CD4-positive, alpha-beta T cell (primary cell): ENCODE measurements around the gene ATP1A2. TPM values are rescaled to one million over a fixed set of nuclear protein-coding genes. Genes with fewer than 3 reads are reported as not detected.

ENCODE experiments used
- ATAC-seq: fragments of 200-7000 bp; cut with Tn5 transposase; one replicate; pipeline ENCODE4 v1.10.0; 2022; ENCODE audit warnings: mild to moderate bottlenecking; ENCODE audit not compliant: poor library complexity
- CTCF ChIA-PET: fragments of 350-600 bp; sonication (Branson Sonifier 250); formaldehyde crosslinking; loops from one replicate; lab custom pipeline; 2021; ENCODE audit warnings: antibody characterized with exemption, inconsistent platforms; lab: Charles Lee
- POLR2A ChIA-PET: fragments of 350-600 bp; sonication (Branson Sonifier 250); formaldehyde crosslinking; loops from one replicate; lab custom pipeline; 2021; ENCODE audit warnings: antibody characterized with exemption, inconsistent platforms; lab: Charles Lee
- DNase-seq, 14 experiments: peaks; one replicate each; pipeline ENCODE4 v3.0.0-alpha.2; 2013 to 2020; ENCODE audit warnings: mixed read lengths in 2 of 14
- H3K27ac ChIP-seq, 2 donors: one replicate each; pipeline versions ENCODE4 v1.5.1 to v1.7.0; 2013; ENCODE audit warnings: low read length in 2 of 2, low read depth in 1 of 2, mild to moderate bottlenecking in 1 of 2
- H3K27me3 ChIP-seq, 2 experiments: 1 replicate in 1 of 2; 2 replicates in 1 of 2; pipeline versions ENCODE4 v1.6.1 to v1.7.0; 2013; ENCODE audit warnings: low read length in 2 of 2, control low read depth in 1 of 2, mild to moderate bottlenecking in 1 of 2, moderate library complexity in 1 of 2; ENCODE audit not compliant: insufficient read depth in 2 of 2, control insufficient read depth in 1 of 2
- H3K36me3 ChIP-seq: one replicate; pipeline ENCODE4 v1.6.1; 2013; ENCODE audit warnings: low read length, control low read depth; ENCODE audit not compliant: insufficient read depth
- H3K4me1 ChIP-seq: one replicate; pipeline ENCODE4 v1.6.1; 2013; ENCODE audit warnings: low read length, control low read depth; ENCODE audit not compliant: insufficient read depth
- H3K4me3 ChIP-seq: one replicate; pipeline ENCODE4 v1.5.1; 2013; ENCODE audit warnings: mild to moderate bottlenecking, low read length, moderate library complexity
- H3K9me3 ChIP-seq, 2 experiments: 1 replicate in 1 of 2; 2 replicates in 1 of 2; pipeline versions ENCODE4 v1.6.1 to v1.7.0; 2013; ENCODE audit warnings: low read length in 2 of 2, mild to moderate bottlenecking in 2 of 2, control low read depth in 1 of 2, moderate library complexity in 1 of 2; ENCODE audit not compliant: control insufficient read depth in 1 of 2, insufficient read depth in 1 of 2
- H3K27ac Mint-ChIP-seq: one replicate; pipeline ENCODE4 v1.8.0; 2020; ENCODE audit warnings: mixed read lengths
- H3K27me3 Mint-ChIP-seq: one replicate; pipeline ENCODE4 v1.8.0; 2021; ENCODE audit warnings: mixed read lengths
- H3K36me3 Mint-ChIP-seq: one replicate; pipeline ENCODE4 v1.8.0; 2021; ENCODE audit warnings: low read depth, mixed read lengths
- H3K4me1 Mint-ChIP-seq: one replicate; pipeline ENCODE4 v1.8.0; 2021; ENCODE audit warnings: low read depth, mixed read lengths
- H3K4me3 Mint-ChIP-seq: one replicate; pipeline ENCODE4 v1.8.0; 2020; ENCODE audit warnings: mild to moderate bottlenecking, mixed read lengths
- H3K9me3 Mint-ChIP-seq: one replicate; pipeline ENCODE4 v1.8.0; 2020; ENCODE audit warnings: mixed read lengths
- CTCF ChIP-seq: fragments of 200-600 bp; IDR thresholded peaks from one replicate; pipeline ENCODE4 v1.8.0; 2022; ENCODE audit warnings: antibody characterized with exemption, mild to moderate bottlenecking
- intact Hi-C, 2 experiments: fragments of 100-400 bp; cut with DNase I in 1 of 2; cut with micrococcal nuclease in 1 of 2; formaldehyde crosslinking; loops; one replicate each; pipeline versions ENCODE4 v1.15.1 to v1.9.0; 2023 to 2025; cut with DNase I, micrococcal nuclease
- total RNA-seq, 174 experiments: library from RNA in 2 of 174; stranded (reverse) in 2 of 174; gene quantifications; one replicate each; pipeline ENCODE4 v1.2.3 and lab custom pipeline; 2021 to 2026

Gene ATP1A2
- total RNA-seq, 2 experiments from 2014 or later: not detected

GRCh38 chr1:160082487-160082886 lies 33.1 kb upstream of the ATP1A2 start:
- H3K27ac Mint-ChIP-seq: no peak overlapping the region
- Histone ChIP-seq H3K27me3 (peaks cover 39 to 49% of the 10 kb centered on the region in 2 experiments), H3K9me3 (peaks cover 0 to 3% of the 10 kb centered on the region in 2 experiments), H3K4me3 (no peak overlapping the region), H3K27ac (no peak overlapping the region), H3K36me3 (peaks cover 9% of the 10 kb centered on the region), H3K4me1 (peaks cover 15% of the 10 kb centered on the region)
- TF ChIP-seq CTCF: no peak
- H3K9me3 Mint-ChIP-seq: no peaks in the 10 kb centered on the region
- ChIA-PET POLR2A (interaction anchor here (1.1 to 1.3 kb wide), 3 partner anchors 14 to 180 kb away, joined by 3 to 5 read pairs (median 4); partner anchors contain the start of gene DCAF8), CTCF (interaction anchor here (1.1 to 1.6 kb wide), 2 partner anchors 23 to 36 kb away, joined by 4 to 6 read pairs; no protein-coding TSS in a partner anchor)
- DNase-seq: no peak
- H3K27me3 Mint-ChIP-seq: peaks cover 55% of the 10 kb centered on the region
- H3K4me3 Mint-ChIP-seq: no peak overlapping the region
- intact Hi-C loops: loop anchor here in 1 of 2 experiments (5.0 kb wide), 1 partner anchor 145 kb away; no protein-coding TSS in a partner anchor
- no peak for ATAC-seq
- H3K36me3 Mint-ChIP-seq: peaks cover 14% of the 10 kb centered on the region
- peaks cover 13% of the 10 kb centered on the region for H3K4me1 Mint-ChIP-seq

GRCh38 chr1:160082926-160083325 lies 32.6 kb upstream of the ATP1A2 start:
- H3K4me3 Mint-ChIP-seq: peak overlapping the region; percentile 72
- H3K36me3 Mint-ChIP-seq: peaks cover 15% of the 10 kb centered on the region
- TF ChIP-seq CTCF: no peak
- H3K27me3 ChIP-seq: peaks cover 36 to 47% of the 10 kb centered on the region in 2 experiments
- no peak overlapping the region for H3K27ac Mint-ChIP-seq
- peaks cover 9% of the 10 kb centered on the region for H3K36me3 ChIP-seq
- intact Hi-C loops: loop anchor here in 1 of 2 experiments (5.0 kb wide), 1 partner anchor 146 kb away; no protein-coding TSS in a partner anchor
- ChIA-PET POLR2A (interaction anchor here (1.1 to 1.2 kb wide), 2 partner anchors 13 to 36 kb away, joined by 3 to 5 read pairs; no protein-coding TSS in a partner anchor), CTCF (interaction anchor here (1.6 kb wide), 1 partner anchor 36 kb away, joined by 6 read pairs; no protein-coding TSS in a partner anchor)
- peaks cover 0 to 3% of the 10 kb centered on the region in 2 experiments for H3K9me3 ChIP-seq
- peaks cover 15% of the 10 kb centered on the region for H3K4me1 ChIP-seq
- ATAC-seq: no peak
- H3K27me3 Mint-ChIP-seq: peaks cover 53% of the 10 kb centered on the region
- H3K27ac ChIP-seq: no peak overlapping the region
- H3K4me1 Mint-ChIP-seq: peaks cover 13% of the 10 kb centered on the region
- H3K4me3 ChIP-seq: no peak overlapping the region
- DNase-seq: no peak
- no peaks in the 10 kb centered on the region for H3K9me3 Mint-ChIP-seq

- CTCF ChIA-PET: interaction anchor here (0.7 to 4.1 kb wide), 4 partner anchors 9 to 38 kb away, joined by 3 to 33 read pairs (median 26); partner anchors contain the start of gene IGSF8
- ATAC-seq (peak; percentile 78), DNase-seq (peak; percentile 59 to 88 (median 75))
- peaks cover 0 to 3% of the 10 kb centered on the region in 2 experiments for H3K9me3 ChIP-seq
- TF ChIP-seq CTCF: peak; percentile 80
- H3K27ac Mint-ChIP-seq: no peak overlapping the region
- peaks cover 15% of the 10 kb centered on the region for H3K4me1 ChIP-seq
- H3K36me3 ChIP-seq: peaks cover 18% of the 10 kb centered on the region
- peak overlapping the region; percentile 34 for H3K4me3 ChIP-seq
- no peak overlapping the region for H3K27ac ChIP-seq
- H3K4me3 Mint-ChIP-seq: peak overlapping the region; percentile 80
- no peaks in the 10 kb centered on the region for H3K9me3 Mint-ChIP-seq
- H3K27me3 Mint-ChIP-seq: peaks cover 41% of the 10 kb centered on the region
- peaks cover 27% of the 10 kb centered on the region for H3K36me3 Mint-ChIP-seq
- peaks cover 33 to 39% of the 10 kb centered on the region in 2 experiments for H3K27me3 ChIP-seq
- intact Hi-C loops: loop anchor here (2.0 to 5.0 kb wide), 3 partner anchors 37 to 147 kb away; no protein-coding TSS in a partner anchor
- POLR2A ChIA-PET: interaction anchor here (1.1 to 1.8 kb wide), 3 partner anchors 13 to 37 kb away, joined by 5 to 23 read pairs (median 5); partner anchors contain the start of gene IGSF8
- peaks cover 17% of the 10 kb centered on the region for H3K4me1 Mint-ChIP-seq
These were observed 31.4 kb upstream of the ATP1A2 start for GRCh38 chr1:160083968-160084770.
